Raji (cell line): ENCODE results near the gene ACSL5.

ENCODE experiments used
- POLR2A ChIP-seq: IDR thresholded peaks from 2 replicates; pipeline ENCODE4 v1.6.1; 2011; ENCODE audit warnings: low read depth, low read length, control low read depth; ENCODE audit not compliant: insufficient read depth

ACSL5 gene

GRCh38 chr10:112384141-112384540 lies 10.2 kb downstream of the ACSL5 start:
- TF ChIP-seq POLR2A = no peak

- TF ChIP-seq POLR2A = no peak
These were observed 11.3 kb downstream of the ACSL5 start for GRCh38 chr10:112385201-112385600.

- TF ChIP-seq POLR2A = no peak
These were observed 14.6 kb downstream of the ACSL5 start for GRCh38 chr10:112388548-112388947.

- no peak for TF ChIP-seq POLR2A
These were observed 15.4 kb downstream of the ACSL5 start for GRCh38 chr10:112389271-112389822.

- TF ChIP-seq POLR2A = no peak
These were observed 16.3 kb downstream of the ACSL5 start for GRCh38 chr10:112390125-112390703.

GRCh38 chr10:112393341-112393740 lies 19.4 kb downstream of the ACSL5 start:
- TF ChIP-seq POLR2A = no peak

GRCh38 chr10:112393827-112394226 lies 19.9 kb downstream of the ACSL5 start:
- no peak for TF ChIP-seq POLR2A

GRCh38 chr10:112394475-112394875 lies 20.6 kb downstream of the ACSL5 start:
- TF ChIP-seq POLR2A = no peak

GRCh38 chr10:112395809-112396530 lies 22.1 kb downstream of the ACSL5 start:
- no peak for TF ChIP-seq POLR2A

- no peak for TF ChIP-seq POLR2A
These were observed 23.7 kb downstream of the ACSL5 start for GRCh38 chr10:112397592-112397991.

GRCh38 chr10:112402917-112403316 lies 29.0 kb downstream of the ACSL5 start:
- no peak for TF ChIP-seq POLR2A

GRCh38 chr10:112404617-112405016 lies 30.7 kb downstream of the ACSL5 start:
- TF ChIP-seq POLR2A = no peak

GRCh38 chr10:112407696-112408095 lies 33.8 kb downstream of the ACSL5 start:
- TF ChIP-seq POLR2A = no peak

GRCh38 chr10:112409299-112409698 lies 35.4 kb downstream of the ACSL5 start:
- TF ChIP-seq POLR2A = no peak

GRCh38 chr10:112409755-112410154 lies 35.8 kb downstream of the ACSL5 start:
- no peak for TF ChIP-seq POLR2A

- TF ChIP-seq POLR2A = no peak
These were observed 38.8 kb downstream of the ACSL5 start for GRCh38 chr10:112412696-112413095.
